Endothelial cell of umbilical vein (primary cell): ENCODE results near the gene LRP1-AS. TPM values are rescaled to one million over a fixed set of nuclear protein-coding genes. Genes with fewer than 3 reads are reported as not detected.

Source experiments
- BruUV-seq: library from RNA; stranded (reverse); fragments of 400-500 nt; replicated peaks from 2 replicates; lab custom pipeline; 2021; lab: Mats Ljungman, UMichigan
- CTCF ChIA-PET: fragments of 300-600, 350-600 bp; sonication (Branson Sonifier 250); formaldehyde crosslinking; loops from one replicate; lab custom pipeline; 2021; ENCODE audit warnings: antibody characterized with exemption, inconsistent platforms; lab: Charles Lee
- POLR2A ChIA-PET: fragments of 300-600, 350-600 bp; sonication (Branson Sonifier 250); formaldehyde crosslinking; loops from one replicate; lab custom pipeline; 2021; ENCODE audit warnings: antibody characterized with exemption, inconsistent platforms; lab: Charles Lee
- DNase-seq: peaks from one replicate; pipeline ENCODE4 v3.0.0-alpha.2; 2011; ENCODE audit warnings: low read depth, low spot score
- FAIRE-seq: peaks from 2 replicates; lab custom pipeline; 2011; peaks lifted over from hg19 to GRCh38; lab: Jason Lieb, UNC
- H2AFZ ChIP-seq: 2 replicates; pipeline ENCODE4 v1.6.0; 2012; ENCODE audit warnings: low read depth, low read length, control low read depth, inconsistent platforms
- H3K27ac ChIP-seq: 2 replicates; pipeline ENCODE4 v1.5.1; 2011; ENCODE audit warnings: low read depth, mild to moderate bottlenecking, control low read depth, low read length, moderate library complexity; ENCODE audit not compliant: insufficient read depth
- H3K27me3 ChIP-seq, 2 experiments: 2 replicates each; pipeline versions ENCODE4 v1.6.0 to v1.6.1; 2011; ENCODE audit warnings: low read length in 2 of 2, mixed read lengths in 1 of 2; ENCODE audit not compliant: control insufficient read depth in 2 of 2, insufficient read depth in 2 of 2
- H3K36me3 ChIP-seq, 2 experiments: 2 replicates in 1 of 2; 3 replicates in 1 of 2; pipeline ENCODE4 v1.5.1; 2011; ENCODE audit warnings: low read length in 2 of 2, mild to moderate bottlenecking in 1 of 2, moderate library complexity in 1 of 2; ENCODE audit not compliant: control insufficient read depth in 2 of 2, insufficient read depth in 2 of 2; ENCODE audit errors: extremely low read depth in 1 of 2
- H3K4me1 ChIP-seq: 3 replicates; pipeline ENCODE4 v1.5.1; 2011; ENCODE audit warnings: mild to moderate bottlenecking, low read length; ENCODE audit not compliant: control insufficient read depth, insufficient read depth; ENCODE audit errors: extremely low read depth
- H3K4me2 ChIP-seq: 2 replicates; pipeline ENCODE4 v1.6.1; 2011; ENCODE audit warnings: low read length, control low read depth, mixed read lengths; ENCODE audit not compliant: insufficient read depth
- H3K4me3 ChIP-seq, 3 experiments: fragments of 200-600 bp in 1 of 3; sonication (generic), shearing (Covaris generic) in 1 of 3; replicated peaks in 1 of 3; 2 replicates each; pipeline ENCODE4 v1.5.1; 2011 to 2016; ENCODE audit warnings: control low read depth in 3 of 3, low read length in 3 of 3, mild to moderate bottlenecking in 2 of 3, inconsistent platforms in 1 of 3, low read depth in 1 of 3, moderate library complexity in 1 of 3; ENCODE audit not compliant: insufficient read depth in 1 of 3
- H3K79me2 ChIP-seq: 2 replicates; pipeline ENCODE4 v1.6.0; 2012; ENCODE audit warnings: low read length, inconsistent platforms; ENCODE audit not compliant: control insufficient read depth, insufficient read depth
- H3K9ac ChIP-seq: replicated peaks from 2 replicates; pipeline ENCODE3; 2011; ENCODE audit warnings: low read length, control low read depth; ENCODE audit not compliant: insufficient read depth; ENCODE audit errors: extremely low read depth
- H3K9me1 ChIP-seq: replicated peaks from 3 replicates; pipeline ENCODE4 v1.6.0; 2011; ENCODE audit warnings: mild to moderate bottlenecking, low read length; ENCODE audit not compliant: control insufficient read depth, insufficient read depth; ENCODE audit errors: extremely low read depth
- H3K9me3 ChIP-seq: replicated peaks from 2 replicates; pipeline ENCODE4 v1.5.1; 2012; ENCODE audit warnings: low read length, inconsistent platforms; ENCODE audit not compliant: control insufficient read depth, insufficient read depth
- H4K20me1 ChIP-seq: replicated peaks from 2 replicates; pipeline ENCODE3; 2011; ENCODE audit warnings: mild to moderate bottlenecking, low read length; ENCODE audit not compliant: control insufficient read depth, insufficient read depth; ENCODE audit errors: extremely low read depth
- EZH2 ChIP-seq: IDR thresholded peaks from 2 replicates; pipeline ENCODE4 v1.6.1; 2012; ENCODE audit warnings: borderline replicate concordance, low read depth, mild to moderate bottlenecking, moderate library complexity, low read length, inconsistent platforms; ENCODE audit not compliant: severe bottlenecking
- FOS ChIP-seq: IDR thresholded peaks from 2 replicates; pipeline ENCODE4 v1.6.1; 2011; ENCODE audit warnings: mild to moderate bottlenecking, low read length, moderate library complexity, borderline replicate concordance; ENCODE audit not compliant: insufficient read depth
- GATA2 ChIP-seq: IDR thresholded peaks from 2 replicates; pipeline ENCODE4 v1.7.0; 2011; ENCODE audit warnings: low read depth, mild to moderate bottlenecking, moderate library complexity, mixed read lengths, low read length; ENCODE audit not compliant: insufficient read length, insufficient read depth
- JUN ChIP-seq: IDR thresholded peaks from 2 replicates; pipeline ENCODE4 v1.6.1; 2011; ENCODE audit warnings: borderline replicate concordance, low read depth; ENCODE audit not compliant: insufficient read length, insufficient read depth
- MAX ChIP-seq: IDR thresholded peaks from 2 replicates; pipeline ENCODE4 v1.6.1; 2011; ENCODE audit not compliant: insufficient read depth, insufficient read length
- MYC ChIP-seq: IDR thresholded peaks from one replicate; pipeline ENCODE4 v1.6.1; 2011; ENCODE audit warnings: mild to moderate bottlenecking, low read depth, low read length
- POLR2A ChIP-seq: IDR thresholded peaks from 2 replicates; pipeline ENCODE4 v1.6.1; 2012; ENCODE audit warnings: low read depth, mild to moderate bottlenecking, control low read depth, low read length
- POLR2AphosphoS5 ChIP-seq: IDR thresholded peaks from 2 replicates; pipeline ENCODE4 v1.6.1; 2012; ENCODE audit warnings: low read depth, mild to moderate bottlenecking, control low read depth, low read length, moderate library complexity; ENCODE audit not compliant: insufficient read depth
- dilution Hi-C: fragments of 300-500 bp; cut with MboI; formaldehyde crosslinking; loops from one replicate; pipeline ENCODE4 v1.15.0; 2019; ENCODE audit warnings: low sequenced_read_pairs; ENCODE audit not compliant: extremely low pct_ligation_motif_present
- intact Hi-C: fragments of 100-400 bp; cut with micrococcal nuclease; formaldehyde crosslinking; loops from one replicate; pipeline ENCODE4 v1.10.0; 2022
- polyA plus RNA-seq, 4 experiments: library from polyadenylated mRNA; depleted of rRNA in 3 of 4; stranded (reverse) in 3 of 4; unstranded in 1 of 4; fragments of >200 nt; gene quantifications; 2 replicates each; pipeline versions ENCODE4 v1.2.1 to v1.2.3, GENCODE V29; 2011 to 2012; ENCODE audit warnings: missing spikeins in 1 of 4
- total RNA-seq: library from RNA; stranded (reverse); gene quantifications from 2 replicates; pipeline ENCODE4 v1.2.3, GENCODE V29; 2021
- TF ChIP-seq, protein P1 (sequence below), 2 donors: IDR thresholded peaks; 1 replicate in 1 of 2; 2 replicates in 1 of 2; pipeline ENCODE4 v1.5.1; 2011; ENCODE audit warnings: low read length in 2 of 2, mild to moderate bottlenecking in 2 of 2, moderate library complexity in 2 of 2, control low read depth in 1 of 2, inconsistent platforms in 1 of 2, low read depth in 1 of 2; ENCODE audit not compliant: insufficient read depth in 1 of 2; ENCODE audit errors: extremely low read depth in 1 of 2

Gene LRP1-AS
- total and polyA plus RNA-seq, 2 donors (not counting 3 experiments of a cell fraction or from before 2014, with no cell fraction given): not detected

GRCh38 chr12:57129889-57130288, 17.5 kb downstream of the LRP1-AS start:
- Histone ChIP-seq H3K4me3 (no peak overlapping the region), H3K9me3 (no peaks in the 10 kb centered on the region), H3K27me3 (peaks cover 47 to 59% of the 10 kb centered on the region in 2 experiments), H3K4me1 (peaks cover 4% of the 10 kb centered on the region), H3K9ac (no peak overlapping the region), H3K4me2 (no peak overlapping the region), H3K36me3 (no peaks in the 10 kb centered on the region), H3K27ac (no peak overlapping the region), H3K9me1 (no peaks in the 10 kb centered on the region), H4K20me1 (no peaks in the 10 kb centered on the region), H2AFZ (no peak overlapping the region), H3K79me2 (no peaks in the 10 kb centered on the region)
- CTCF ChIA-PET: interaction anchor here (0.9 to 18.0 kb wide), 2 partner anchors 41 to 53 kb away, joined by 3 to 429 read pairs; no protein-coding TSS in a partner anchor
- FAIRE-seq (no peak), DNase-seq (no peak)
- intact Hi-C loops (loop anchor here (2.0 to 5.0 kb wide), 2 partner anchors 19 to 112 kb away; no protein-coding TSS in a partner anchor), dilution Hi-C loops (no loop called here)
- no peak for TF ChIP-seq FOS
- TF ChIP-seq EZH2: no peak
- no peak for TF ChIP-seq MAX
- no peak for TF ChIP-seq POLR2AphosphoS5
- no TSS peak for BruUV-seq
- POLR2A ChIA-PET: no interaction called here

- no peaks in the 10 kb centered on the region for H3K36me3 ChIP-seq
- ChIA-PET POLR2A (no interaction called here), CTCF (interaction anchor here (3.2 to 18.0 kb wide), 2 partner anchors 18 to 41 kb away, joined by 29 to 429 read pairs; partner anchors contain the start of gene STAT6)
- intact Hi-C loops (loop anchor here (2.0 to 5.0 kb wide), 2 partner anchors 19 to 113 kb away; no protein-coding TSS in a partner anchor), dilution Hi-C loops (no loop called here)
- no peak for DNase-seq
- TF ChIP-seq EZH2 (no peak), MAX (no peak), MYC (no peak), POLR2A (no peak), FOS (no peak), GATA2 (no peak), POLR2AphosphoS5 (no peak), JUN (no peak)
- TF ChIP-seq, protein P1, sequence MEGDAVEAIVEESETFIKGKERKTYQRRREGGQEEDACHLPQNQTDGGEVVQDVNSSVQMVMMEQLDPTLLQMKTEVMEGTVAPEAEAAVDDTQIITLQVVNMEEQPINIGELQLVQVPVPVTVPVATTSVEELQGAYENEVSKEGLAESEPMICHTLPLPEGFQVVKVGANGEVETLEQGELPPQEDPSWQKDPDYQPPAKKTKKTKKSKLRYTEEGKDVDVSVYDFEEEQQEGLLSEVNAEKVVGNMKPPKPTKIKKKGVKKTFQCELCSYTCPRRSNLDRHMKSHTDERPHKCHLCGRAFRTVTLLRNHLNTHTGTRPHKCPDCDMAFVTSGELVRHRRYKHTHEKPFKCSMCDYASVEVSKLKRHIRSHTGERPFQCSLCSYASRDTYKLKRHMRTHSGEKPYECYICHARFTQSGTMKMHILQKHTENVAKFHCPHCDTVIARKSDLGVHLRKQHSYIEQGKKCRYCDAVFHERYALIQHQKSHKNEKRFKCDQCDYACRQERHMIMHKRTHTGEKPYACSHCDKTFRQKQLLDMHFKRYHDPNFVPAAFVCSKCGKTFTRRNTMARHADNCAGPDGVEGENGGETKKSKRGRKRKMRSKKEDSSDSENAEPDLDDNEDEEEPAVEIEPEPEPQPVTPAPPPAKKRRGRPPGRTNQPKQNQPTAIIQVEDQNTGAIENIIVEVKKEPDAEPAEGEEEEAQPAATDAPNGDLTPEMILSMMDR (IDR thresholded peaks at IDR 0.05; ENCODE audit: extremely low read depth in 1 of 2, insufficient read depth in 1 of 2, low read depth in 1 of 2, low read length in 2 of 2): no peak
- H3K9me1 ChIP-seq: no peaks in the 10 kb centered on the region
- H3K27ac ChIP-seq: no peak overlapping the region
- no peak overlapping the region for H3K4me2 ChIP-seq
- no peak overlapping the region for H3K9ac ChIP-seq
- no peak overlapping the region for H2AFZ ChIP-seq
- no peak overlapping the region for H3K4me3 ChIP-seq
- H3K4me1 ChIP-seq: peaks cover 4% of the 10 kb centered on the region
- no peak for FAIRE-seq
- H4K20me1 ChIP-seq: no peaks in the 10 kb centered on the region
- BruUV-seq: no TSS peak
- peaks cover 49 to 62% of the 10 kb centered on the region in 2 experiments for H3K27me3 ChIP-seq
- no peaks in the 10 kb centered on the region for H3K79me2 ChIP-seq
- no peaks in the 10 kb centered on the region for H3K9me3 ChIP-seq
Observed at GRCh38 chr12:57129321-57129842, 18.0 kb downstream of the LRP1-AS start.
